NCI-H1694 (cell line): ENCODE measurements around the gene EPHB3.

Source experiments
- DNase-seq: peaks from one replicate; lab custom pipeline; 2025; lab: John Stamatoyannopoulos, UW

Gene EPHB3

DNA sequence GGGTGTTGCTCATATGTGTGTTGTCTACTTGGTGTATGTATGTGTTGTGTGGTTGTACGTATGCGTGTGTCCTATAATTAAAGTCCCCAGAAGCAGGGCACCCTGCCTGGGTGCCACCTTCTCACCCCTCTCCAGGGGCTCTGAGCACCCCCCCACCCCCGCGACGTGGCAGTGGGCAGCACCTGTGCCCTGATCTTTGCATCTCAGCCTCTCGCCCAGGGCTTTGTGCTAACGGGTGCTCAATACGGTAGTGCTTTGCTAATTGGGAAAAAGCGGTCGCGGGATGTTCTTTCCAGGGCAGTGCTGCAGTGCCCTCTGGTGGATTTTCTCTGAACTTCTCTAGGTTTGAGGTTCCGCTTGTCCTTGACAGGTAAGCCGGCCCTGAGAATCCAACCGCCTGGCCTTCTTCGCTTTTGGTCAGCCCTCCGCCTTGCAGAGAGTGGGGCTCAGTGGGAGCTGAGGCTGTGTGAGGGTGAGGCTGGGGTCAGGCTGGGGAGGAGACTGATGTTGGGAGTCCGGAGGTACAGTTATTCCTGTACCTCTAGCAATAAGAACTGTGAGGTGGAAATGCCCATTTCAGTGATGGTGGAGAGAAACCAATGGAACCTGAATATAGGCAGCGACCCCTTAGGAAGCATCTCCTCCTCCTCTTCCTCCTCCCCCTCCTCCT, 17.6 kb upstream of the EPHB3 start:
- DNase-seq: peak; percentile 91

DNA sequence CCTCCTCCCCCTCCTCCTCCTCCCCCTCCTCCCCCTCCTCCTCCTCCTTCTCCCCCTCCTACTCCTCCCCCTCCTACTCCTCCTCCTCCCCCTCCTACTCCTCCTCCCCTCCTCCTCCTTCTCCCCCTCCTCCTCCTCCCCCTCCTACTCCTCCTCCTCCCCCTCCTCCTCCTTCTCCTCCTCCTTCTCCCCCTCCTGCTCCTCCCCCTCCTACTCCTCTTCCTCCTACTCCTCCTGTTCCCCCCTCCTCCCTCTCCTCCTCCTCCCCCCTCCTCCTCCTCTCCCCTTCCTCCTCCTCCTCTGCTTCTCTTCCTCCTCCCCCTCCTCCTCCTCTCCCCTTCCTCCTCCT, 17.1 kb upstream of the EPHB3 start:
- no peak for DNase-seq

DNA sequence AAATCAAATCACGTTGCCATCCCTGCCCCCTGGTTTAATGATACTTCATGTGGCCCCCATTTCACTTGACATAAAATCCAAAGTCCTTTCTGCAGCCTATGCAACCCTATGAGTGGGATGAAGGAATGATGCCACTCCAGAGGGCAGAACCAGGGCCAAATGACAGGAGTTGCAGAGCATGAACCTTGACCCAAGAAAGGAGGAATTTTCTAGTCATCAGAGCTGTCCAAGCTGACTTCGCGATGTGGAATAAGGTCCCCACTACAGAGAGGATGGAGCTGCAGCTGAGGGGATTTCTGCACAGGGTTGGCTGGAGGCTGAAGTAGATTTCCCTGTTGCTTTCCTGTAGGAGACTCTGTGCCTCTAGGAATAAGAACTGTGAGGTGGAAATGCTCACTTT, 15.8 kb upstream of the EPHB3 start:
- no peak for DNase-seq

DNA sequence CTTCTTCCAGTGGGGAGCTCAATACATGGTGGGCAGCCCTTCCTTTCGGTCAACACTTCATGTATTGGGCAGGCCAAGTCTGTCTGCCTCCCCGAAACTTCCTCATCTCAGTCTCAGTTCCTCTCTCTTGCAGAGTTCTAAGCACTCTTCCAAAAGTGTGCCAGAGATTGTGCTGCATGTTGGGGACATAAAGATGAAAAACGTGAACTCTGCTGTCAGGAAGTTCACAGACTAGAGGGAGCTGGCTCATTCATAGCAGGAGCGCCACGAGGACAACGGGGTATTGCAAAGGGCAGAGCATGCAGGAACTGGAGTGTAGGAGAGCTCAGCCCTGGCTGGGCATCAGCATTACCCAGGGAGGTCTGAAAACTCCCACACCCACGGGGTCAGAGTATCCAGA, 15.3 kb upstream of the EPHB3 start:
- DNase-seq: no peak

DNA sequence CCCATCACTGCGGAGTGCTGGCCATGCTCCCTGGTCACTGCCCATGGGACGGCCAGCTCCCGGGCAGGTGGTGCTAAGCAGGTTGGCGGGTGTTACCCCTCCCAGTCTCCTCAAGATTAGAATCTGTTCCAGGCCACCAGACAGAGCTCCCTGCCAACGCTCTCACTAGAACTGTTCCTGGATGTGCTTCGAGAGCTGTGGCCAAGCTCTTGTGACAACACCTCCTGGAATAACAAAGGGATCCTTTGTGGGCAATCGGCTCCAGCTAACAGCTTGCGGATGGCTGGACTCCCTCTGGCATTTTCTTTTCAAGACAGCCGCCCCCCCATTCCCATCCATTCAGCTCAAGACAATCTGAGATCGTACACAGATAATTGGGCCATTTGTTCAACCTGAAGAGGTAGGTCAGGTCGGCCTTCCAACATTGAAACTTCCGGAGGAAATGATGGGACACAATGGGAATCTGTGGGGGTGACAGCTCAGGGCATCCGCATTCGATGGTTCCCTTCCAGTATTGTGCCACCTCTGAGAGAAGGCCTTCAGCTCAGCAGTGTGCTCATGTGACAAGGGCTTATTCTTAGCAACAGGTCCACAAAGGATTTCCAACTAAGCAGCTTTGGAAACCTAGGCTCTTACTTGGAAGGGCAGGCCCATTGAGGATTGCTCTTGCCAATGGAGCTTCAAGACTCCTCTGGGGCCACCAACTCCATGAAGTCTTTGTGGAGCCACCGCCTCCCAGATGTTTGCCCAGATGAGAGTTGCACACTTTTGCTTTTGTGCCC, 11.6 kb upstream of the EPHB3 start:
- no peak for DNase-seq

DNA sequence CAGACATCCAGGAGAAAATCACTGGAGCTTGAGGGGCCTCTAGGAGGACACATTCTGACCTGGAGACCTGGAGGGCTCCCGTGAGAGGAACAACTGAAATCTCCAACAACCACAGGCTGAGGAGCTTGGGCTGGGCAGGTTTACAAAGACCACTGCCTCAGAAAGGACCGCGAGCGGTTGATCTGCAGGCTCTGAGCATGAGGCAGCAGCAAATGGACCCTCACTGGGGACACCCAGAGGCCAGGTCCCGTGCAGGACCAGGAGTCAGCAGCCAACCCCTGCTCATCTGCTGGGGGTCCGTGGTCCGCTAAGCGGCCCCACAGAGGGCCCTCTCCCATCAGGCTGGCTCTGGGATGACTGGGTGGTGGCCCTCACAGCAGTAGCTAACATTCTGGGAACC, 10.5 kb upstream of the EPHB3 start:
- no peak for DNase-seq

DNA sequence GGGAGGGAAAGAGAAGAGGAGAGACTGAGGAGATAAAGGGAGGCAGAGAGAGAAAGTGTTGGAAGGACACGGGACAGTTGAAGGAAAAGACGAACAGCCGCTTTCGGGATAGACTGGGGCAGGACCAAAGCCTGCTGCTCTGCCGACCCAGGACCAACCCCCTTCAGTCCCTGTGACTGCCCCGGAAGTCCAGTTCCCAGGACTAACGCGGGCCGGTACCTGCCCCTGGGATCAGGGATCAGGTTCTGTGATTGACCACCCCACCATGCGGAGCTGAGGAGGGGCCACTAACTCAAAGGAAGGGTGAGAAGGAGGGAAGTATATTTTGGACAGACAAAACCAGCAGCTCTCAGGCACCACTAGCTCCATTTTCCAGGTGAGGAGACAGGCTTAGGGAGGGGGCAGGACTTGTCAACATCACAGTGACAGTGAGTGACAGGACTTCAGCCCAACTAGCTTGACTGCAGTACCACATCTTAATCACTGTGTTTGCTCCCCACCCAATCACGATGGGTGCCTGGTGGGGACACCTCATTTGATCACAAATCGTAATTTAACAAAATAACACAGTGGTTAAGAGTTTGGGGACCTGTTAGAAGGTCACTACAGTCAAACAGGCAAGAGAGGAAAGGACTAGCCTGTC, 9.8 kb upstream of the EPHB3 start:
- no peak for DNase-seq

DNA sequence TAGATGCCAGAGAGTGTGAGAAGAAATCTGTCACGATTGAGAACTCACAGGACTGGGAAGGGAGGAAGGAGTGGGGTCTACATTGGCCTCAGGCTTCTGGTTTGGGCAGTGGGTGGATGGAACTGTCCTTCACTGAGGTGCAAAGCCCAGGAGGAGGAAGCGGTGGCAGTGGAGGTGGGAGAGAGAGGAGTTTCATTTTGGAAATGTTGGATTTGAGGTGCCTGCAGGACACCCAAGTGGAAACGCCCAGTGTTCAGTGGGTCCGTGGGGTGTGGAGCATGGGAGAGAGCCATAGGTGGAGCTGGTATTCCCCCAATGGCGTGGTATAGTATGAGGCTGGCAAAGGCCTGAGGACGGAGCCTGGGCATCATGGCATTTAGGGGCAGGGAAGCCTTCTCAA, 9.3 kb upstream of the EPHB3 start:
- DNase-seq: no peak

DNA sequence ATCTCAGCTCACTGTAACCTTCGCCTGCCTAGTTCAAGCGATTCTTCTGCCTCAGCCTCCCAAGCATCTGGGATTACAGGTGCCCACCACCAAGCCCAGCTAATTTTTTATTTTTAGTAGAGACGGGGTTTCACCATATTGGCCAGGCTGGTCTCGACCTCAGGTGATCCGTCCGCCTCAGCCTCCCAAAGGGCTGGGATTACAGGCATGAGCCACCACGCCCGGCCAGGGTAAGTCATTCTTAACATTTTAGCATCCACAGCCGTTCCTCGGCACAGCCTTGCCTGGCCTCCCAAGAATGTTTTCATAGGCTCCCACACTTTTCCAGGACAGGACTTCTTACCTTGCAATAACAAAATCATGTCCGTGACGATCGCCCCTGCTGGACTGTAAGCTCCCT, 8.7 kb upstream of the EPHB3 start:
- no peak for DNase-seq

DNA sequence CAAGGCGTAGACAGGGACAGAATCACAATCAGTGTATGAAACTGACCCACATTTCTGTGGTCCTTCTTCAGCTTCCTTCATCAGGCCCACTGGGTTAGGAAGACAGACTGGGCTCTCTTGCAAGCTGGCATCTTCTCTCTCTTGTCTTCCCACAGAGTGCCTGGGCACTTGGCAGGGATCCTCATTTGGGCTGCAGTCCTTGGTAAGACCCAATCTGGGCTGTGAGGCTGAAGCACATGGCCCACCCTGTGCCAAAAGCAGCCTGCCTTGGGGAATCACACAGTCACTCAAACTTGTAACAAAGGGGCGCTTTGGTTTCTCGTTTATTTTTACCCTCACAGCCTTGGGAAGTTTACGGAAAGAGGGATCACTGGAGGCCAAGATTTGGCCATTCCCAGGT, 8.2 kb upstream of the EPHB3 start:
- no peak for DNase-seq

DNA sequence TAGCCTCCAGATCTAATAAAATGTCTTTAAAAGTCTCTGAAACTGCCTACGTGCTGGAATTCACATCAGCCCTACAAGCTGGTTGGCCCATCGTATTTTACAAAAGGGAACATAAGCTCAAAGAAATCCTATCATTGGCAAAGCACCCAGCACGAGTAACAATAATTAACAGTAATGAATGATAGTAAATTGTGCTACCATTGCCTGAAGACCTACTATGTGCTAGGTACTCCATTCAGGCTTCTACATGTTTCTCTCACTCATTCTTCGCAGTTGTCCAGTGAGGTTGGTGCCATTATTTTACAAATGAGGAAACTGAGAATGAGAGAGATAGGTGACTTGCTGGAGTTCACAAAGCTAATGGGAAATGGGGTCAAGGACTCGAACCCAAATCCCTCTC, 7.1 kb upstream of the EPHB3 start:
- DNase-seq: no peak

DNA sequence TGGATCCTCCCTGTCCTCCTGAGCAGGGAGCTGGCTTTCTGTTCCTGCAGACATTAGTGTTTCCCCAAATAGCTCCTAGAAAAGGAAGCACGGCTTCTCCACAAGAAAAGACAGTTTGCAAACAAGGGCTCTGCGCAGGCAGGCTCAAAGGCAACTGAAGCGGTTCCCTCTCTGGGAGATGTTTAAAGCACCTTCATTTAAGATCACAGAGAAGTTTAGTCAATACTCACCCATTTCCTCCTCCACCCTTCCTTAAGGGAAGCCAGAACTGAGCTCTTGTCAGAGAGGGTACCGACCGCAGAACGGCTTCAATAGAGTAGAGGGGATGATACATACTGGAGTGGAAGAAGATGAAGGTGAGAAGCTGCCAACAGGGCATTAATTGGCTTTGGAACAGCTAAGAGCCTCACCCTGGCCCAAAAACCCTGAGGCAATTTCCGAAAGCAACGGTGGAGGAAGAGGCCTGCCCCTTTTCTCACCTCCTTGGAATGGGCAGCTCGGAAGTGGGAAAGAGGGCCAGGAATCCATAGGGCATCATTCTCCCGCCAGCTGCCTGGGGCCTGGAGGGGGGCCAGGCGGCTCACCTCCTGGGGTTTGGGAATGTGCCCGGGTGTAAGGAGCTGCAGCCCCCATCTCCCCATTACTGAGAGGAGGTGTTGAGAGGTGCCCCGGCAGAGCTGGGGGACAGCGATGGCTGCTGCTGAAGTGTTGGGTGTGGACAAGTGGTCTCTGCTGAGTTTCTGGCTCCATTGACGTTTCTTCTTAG, 4.8 kb upstream of the EPHB3 start:
- no peak for DNase-seq

DNA sequence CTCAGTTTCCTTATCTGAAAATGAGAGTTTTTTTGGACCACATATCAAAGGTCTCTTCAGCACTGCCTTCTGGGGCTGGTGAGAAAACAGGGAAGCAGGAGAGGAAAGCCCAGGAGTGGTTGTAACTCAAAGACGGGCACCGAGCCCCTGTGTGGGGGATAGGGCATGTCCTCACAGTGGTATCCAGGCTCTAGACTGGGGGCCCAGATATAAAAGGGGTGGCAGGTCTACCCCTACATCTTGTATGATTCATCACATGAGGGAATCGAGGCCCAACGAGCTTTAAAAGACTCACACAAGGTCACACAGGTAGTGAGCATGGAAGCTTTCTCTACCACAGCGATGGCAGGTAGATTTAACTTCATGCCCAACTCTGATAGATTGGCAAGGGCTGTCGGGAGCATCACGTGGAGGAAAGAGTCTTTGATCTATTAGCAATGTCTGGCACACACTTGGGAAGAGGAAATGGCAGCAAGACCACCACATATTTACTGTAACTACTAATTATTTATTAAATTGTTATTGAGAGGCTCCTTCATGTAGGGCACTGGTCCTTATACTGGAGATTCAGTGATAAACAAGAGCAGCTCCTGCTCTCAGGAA, 4.1 kb upstream of the EPHB3 start:
- DNase-seq: no peak

DNA sequence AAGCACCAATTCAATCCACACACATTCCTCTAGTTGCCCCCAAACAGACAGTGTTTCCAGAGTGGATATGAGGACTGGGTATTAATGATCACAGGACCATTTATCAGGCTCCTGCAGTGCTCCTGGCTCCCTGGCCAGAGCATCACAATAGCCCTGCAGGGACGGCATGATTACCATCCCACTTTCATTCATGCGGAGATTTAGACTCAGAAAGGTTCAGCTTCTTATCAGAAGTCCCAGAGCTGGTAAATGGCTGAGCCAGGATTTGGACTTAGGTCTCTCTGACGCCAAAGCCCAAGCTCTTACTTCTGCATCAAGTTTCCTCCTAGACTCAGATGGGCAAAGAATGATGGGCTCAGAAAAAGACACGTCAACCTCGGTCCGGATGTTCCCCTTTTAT, 2.9 kb upstream of the EPHB3 start:
- DNase-seq: no peak

DNA sequence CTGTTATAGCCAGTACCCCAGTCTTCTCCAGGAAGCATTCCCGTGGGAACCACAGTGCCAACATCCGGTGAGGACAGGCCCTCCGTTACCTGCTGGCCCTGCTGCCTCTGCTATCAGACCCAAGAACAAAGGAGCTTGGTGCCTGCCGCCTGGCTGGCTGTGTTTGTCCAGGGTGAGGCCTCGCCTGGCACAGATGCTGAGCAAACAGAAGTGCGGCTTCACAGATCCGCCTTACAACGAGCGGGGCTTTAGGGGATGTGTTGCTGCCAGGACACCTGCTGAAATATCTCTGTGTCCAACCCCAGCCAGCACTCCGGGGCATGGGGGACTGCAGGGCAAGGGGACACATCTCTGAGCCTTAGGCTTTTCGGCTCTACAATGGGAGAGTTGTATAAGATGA, 2.2 kb upstream of the EPHB3 start:
- DNase-seq: no peak

DNA sequence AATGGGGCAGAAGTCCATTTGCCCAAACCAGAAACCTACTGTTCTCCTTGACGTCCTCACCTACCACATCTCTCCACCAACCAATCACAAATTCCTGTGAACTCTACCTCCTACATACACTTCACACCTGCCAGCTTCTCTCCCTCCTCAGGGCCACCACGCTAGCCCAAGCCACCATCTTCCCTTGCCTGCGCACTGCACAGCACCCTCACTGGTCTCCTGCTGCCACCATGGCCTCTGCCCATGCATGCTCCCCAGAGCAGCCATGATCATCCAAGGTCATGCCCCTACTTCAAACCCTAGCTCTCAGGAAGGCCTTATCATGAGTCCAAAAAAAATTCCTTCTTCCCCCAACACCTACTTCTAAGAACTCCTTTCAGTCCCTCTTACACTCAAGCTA, 1.1 kb upstream of the EPHB3 start:
- DNase-seq: no peak

DNA sequence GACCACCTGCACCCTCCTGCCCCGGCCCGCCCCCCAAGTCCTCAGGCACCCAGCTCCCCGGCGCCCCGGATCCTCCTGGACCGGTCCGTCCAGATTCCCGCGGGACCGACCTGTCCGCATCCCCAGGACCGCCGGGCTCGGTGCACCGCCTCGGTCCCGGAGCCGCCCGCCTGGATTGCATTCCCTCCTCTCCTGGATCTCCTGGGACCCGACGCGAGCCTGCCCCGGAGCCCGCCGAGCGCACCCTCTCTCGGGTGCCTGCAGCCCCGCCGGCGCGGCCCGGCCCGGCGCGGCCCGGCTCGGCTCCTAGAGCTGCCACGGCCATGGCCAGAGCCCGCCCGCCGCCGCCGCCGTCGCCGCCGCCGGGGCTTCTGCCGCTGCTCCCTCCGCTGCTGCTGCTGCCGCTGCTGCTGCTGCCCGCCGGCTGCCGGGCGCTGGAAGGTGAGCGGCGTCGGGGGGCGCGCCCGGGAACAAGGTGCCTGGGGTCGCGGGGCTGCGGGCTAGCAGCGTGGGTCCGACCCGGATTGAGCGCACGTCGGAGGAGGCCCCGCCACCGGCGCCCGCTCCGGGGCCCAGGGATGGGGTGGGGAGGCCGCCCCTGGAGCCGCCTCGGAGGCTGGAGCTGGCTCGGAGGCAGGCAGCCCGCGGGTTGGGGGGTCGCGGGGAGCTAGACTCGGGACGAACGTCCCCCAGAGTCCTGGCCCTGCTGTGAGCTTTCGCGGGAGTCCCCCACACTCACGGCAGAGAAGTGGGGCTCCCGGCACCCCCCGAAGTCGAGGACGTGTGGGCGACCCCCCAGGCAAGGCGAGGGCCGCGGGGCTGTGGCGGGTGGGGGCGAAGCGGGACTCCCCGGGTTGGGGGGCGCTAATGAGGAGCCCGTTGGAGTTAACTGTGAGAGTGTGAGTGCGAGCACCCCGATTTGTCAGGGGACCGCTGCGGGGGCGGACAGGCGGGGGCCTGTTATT, 610 bp downstream of the EPHB3 start:
- no peak for DNase-seq

DNA sequence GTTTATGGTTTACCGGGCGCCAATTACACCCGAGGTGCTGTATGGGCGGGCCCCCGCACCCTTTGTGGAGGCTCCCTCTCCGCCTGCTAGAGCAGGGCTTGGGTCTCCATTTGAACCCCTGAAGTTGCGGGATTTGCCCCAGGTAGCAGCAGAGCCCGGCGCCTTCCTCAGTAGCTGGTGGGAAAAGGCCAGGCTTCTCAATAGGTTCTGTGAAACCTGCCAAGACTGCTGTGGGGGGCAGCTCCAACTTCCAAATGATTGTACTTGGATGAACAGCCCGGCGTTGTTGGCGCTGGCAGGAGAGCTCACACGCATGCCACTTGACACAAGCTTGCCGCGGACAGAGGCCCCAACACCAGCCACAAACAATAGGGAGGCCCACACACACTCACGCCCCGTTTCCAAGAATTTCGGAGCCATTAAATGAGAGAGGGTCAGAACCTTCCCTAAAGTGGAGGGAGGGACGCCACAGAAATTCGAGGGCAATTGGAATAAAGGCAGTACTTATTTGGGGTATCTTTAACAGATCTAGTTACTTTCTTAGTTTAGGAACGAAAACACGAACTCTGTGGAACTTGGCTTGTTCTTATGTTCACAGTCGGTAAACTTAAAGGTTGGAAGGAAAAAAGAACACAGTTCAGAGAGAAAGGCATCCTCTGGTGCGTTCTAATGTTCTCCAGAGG, 1.4 kb downstream of the EPHB3 start:
- no peak for DNase-seq

DNA sequence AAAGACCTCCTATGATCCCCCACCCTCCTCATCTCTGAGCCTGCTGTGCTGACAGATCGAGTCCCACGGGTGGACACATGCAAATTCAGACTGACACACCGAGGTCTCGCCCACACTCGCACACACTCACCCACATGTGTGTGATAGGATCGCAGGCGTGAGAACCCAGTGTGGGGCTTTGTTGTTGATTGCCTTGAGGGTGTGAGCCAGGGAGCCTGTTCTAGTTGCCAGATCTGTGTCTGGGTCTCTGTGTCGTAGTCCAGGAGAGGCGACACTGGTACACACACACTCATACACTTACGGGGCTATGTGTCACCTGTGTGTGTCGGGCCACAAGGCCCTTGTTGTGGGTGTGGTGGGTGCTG, 2.0 kb downstream of the EPHB3 start:
- DNase-seq: no peak

DNA sequence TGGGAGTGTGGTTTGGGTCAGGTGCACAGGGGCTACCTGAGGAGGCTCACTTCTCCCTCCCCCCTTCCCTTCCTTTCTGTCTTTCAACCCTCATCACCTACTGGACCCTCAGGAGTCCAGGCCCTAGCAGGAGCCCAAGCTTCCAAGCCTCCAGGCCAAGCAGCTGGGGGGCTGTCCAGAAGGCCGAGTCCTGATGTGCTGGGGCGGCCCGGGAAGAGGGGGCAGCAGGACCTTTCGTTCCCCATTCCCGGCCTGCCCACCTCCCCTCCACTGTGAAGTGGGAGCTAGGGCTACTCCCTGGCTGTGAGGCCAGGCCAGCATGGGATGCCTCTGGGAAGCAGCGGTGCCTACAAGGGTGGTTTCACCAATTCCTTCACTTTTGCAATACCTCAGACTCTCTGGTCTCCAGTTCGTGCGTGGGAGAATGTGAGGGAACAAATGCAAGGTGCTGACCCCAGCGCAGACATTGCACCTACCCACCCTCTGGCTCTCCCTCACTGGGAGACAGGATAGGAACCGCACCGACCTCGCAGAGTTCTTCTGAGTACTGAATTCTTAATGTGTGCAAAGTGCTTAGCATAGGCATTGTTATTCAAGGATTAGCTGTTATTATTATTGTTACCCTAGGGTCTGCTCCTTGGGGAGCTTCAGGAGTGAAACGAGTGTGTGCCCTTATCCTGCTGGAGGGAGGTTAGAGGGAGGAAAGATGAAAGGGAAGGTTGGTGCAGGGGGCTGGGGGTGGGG, 2.5 kb downstream of the EPHB3 start:
- DNase-seq: no peak
